ENCODE measurements around the gene ENOX1. TPM values are rescaled to one million over a fixed set of nuclear protein-coding genes. Genes with fewer than 3 reads are reported as not detected.

Gene ENOX1
- total RNA-seq, 1 experiment from 2014 or later: 0.26 TPM

DNA sequence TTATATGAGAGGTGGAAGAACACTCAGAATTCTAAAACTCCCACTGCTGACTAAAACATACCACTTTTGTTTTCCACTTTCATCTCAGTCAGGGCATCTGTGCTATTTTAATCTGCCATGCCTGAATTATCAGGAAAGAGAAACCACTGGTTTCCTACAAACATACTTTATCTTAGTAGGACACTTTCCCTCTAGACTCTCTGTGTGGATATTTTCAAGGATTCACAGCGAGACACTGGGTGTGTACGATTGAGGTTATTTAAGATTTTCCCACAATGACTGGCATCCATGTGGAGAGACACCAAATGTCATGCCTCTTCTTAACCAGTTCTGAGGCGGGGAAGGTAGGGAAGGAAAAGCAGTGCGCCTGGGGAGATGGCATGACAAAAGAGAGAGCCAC, 212.2 kb downstream of the ENOX1 start (continued):
- TF ChIP-seq, protein P1, sequence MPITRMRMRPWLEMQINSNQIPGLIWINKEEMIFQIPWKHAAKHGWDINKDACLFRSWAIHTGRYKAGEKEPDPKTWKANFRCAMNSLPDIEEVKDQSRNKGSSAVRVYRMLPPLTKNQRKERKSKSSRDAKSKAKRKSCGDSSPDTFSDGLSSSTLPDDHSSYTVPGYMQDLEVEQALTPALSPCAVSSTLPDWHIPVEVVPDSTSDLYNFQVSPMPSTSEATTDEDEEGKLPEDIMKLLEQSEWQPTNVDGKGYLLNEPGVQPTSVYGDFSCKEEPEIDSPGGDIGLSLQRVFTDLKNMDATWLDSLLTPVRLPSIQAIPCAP (CRISPR knock-in tag; IDR thresholded peaks at IDR 0.05): no peak
- TF ChIP-seq, protein P2, sequence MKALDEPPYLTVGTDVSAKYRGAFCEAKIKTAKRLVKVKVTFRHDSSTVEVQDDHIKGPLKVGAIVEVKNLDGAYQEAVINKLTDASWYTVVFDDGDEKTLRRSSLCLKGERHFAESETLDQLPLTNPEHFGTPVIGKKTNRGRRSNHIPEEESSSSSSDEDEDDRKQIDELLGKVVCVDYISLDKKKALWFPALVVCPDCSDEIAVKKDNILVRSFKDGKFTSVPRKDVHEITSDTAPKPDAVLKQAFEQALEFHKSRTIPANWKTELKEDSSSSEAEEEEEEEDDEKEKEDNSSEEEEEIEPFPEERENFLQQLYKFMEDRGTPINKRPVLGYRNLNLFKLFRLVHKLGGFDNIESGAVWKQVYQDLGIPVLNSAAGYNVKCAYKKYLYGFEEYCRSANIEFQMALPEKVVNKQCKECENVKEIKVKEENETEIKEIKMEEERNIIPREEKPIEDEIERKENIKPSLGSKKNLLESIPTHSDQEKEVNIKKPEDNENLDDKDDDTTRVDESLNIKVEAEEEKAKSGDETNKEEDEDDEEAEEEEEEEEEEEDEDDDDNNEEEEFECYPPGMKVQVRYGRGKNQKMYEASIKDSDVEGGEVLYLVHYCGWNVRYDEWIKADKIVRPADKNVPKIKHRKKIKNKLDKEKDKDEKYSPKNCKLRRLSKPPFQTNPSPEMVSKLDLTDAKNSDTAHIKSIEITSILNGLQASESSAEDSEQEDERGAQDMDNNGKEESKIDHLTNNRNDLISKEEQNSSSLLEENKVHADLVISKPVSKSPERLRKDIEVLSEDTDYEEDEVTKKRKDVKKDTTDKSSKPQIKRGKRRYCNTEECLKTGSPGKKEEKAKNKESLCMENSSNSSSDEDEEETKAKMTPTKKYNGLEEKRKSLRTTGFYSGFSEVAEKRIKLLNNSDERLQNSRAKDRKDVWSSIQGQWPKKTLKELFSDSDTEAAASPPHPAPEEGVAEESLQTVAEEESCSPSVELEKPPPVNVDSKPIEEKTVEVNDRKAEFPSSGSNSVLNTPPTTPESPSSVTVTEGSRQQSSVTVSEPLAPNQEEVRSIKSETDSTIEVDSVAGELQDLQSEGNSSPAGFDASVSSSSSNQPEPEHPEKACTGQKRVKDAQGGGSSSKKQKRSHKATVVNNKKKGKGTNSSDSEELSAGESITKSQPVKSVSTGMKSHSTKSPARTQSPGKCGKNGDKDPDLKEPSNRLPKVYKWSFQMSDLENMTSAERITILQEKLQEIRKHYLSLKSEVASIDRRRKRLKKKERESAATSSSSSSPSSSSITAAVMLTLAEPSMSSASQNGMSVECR (CRISPR knock-in tag; IDR thresholded peaks at IDR 0.05; ENCODE audit: borderline replicate concordance): no peak

DNA sequence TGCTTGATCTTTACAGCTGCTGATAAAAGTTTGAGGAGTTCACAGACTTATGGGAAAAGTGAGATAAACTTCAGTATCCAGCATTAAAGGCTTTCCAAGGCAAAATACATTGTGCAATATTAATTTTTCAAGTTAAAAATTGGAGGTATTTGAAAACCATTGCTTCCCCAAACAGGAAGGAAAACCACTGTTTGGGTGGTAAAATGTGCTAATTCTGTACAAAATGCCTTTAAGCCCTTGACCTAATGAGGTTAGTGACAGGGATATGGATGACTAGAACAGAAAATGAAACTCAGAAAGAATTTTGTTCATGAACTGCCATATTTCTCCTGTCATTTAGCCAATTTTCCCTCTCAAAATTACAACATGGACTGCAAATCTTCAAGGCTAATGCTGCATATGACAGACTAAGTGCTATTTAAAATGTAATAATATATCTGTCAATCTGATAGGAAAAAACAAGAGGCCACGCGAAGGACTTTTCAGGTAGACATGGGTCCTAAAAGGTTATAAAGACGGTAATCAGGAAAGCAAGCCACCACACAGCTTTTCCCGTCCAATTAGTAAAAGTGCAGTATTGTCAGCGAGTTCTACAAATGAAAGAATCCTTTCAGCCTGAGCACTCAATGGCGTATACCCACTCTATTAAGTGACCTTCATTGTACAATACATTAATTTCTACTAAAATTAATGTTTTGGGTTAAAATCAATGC, 212.8 kb downstream of the ENOX1 start:
- Mint-ChIP-seq H3K36me3 (no peaks in the 10 kb centered on the region), H3K4me3 (no peak overlapping the region), H3K27me3 (ENCODE audit: low read depth) (no peaks in the 10 kb centered on the region), H3K4me1 (peaks cover 15% of the 10 kb centered on the region), H3K27ac (no peak overlapping the region), H3K9me3 (0 out of 2 replicates have a peak, but pooled peaks cover 3% of the 10 kb centered on the region)
- ChIA-PET POLR2A (no interaction called here), CTCF (no interaction called here)
- ATAC-seq: no peak
- no peak for DNase-seq (ENCODE audit: low spot score)
- TF ChIP-seq TEAD4 (CRISPR knock-in tag; IDR thresholded peaks at IDR 0.05): no peak
- TF ChIP-seq CREB1 (CRISPR knock-in tag; IDR thresholded peaks at IDR 0.05): no peak
- no peak for TF ChIP-seq FOXJ3 (CRISPR knock-in tag; IDR thresholded peaks at IDR 0.05; ENCODE audit: borderline replicate concordance)
- no peak for TF ChIP-seq NFYB (CRISPR knock-in tag; conservative IDR thresholded peaks at IDR 0.05; ENCODE audit: low read depth)
- TF ChIP-seq, protein P2 (CRISPR knock-in tag; IDR thresholded peaks at IDR 0.05; ENCODE audit: borderline replicate concordance): no peak
- TF ChIP-seq, protein P3, sequence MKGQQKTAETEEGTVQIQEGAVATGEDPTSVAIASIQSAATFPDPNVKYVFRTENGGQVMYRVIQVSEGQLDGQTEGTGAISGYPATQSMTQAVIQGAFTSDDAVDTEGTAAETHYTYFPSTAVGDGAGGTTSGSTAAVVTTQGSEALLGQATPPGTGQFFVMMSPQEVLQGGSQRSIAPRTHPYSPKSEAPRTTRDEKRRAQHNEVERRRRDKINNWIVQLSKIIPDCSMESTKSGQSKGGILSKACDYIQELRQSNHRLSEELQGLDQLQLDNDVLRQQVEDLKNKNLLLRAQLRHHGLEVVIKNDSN (CRISPR knock-in tag; IDR thresholded peaks at IDR 0.05): no peak
- no peak for TF ChIP-seq SMAD4 (CRISPR knock-in tag; IDR thresholded peaks at IDR 0.05)
- TF ChIP-seq, protein P4, sequence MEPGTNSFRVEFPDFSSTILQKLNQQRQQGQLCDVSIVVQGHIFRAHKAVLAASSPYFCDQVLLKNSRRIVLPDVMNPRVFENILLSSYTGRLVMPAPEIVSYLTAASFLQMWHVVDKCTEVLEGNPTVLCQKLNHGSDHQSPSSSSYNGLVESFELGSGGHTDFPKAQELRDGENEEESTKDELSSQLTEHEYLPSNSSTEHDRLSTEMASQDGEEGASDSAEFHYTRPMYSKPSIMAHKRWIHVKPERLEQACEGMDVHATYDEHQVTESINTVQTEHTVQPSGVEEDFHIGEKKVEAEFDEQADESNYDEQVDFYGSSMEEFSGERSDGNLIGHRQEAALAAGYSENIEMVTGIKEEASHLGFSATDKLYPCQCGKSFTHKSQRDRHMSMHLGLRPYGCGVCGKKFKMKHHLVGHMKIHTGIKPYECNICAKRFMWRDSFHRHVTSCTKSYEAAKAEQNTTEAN (CRISPR knock-in tag; IDR thresholded peaks at IDR 0.05): no peak
- no peak for TF ChIP-seq RELA (CRISPR knock-in tag; IDR thresholded peaks at IDR 0.05; ENCODE audit: borderline replicate concordance)
- TF ChIP-seq ZNF219 (CRISPR knock-in tag; IDR thresholded peaks at IDR 0.05; ENCODE audit: borderline replicate concordance): no peak
- no peak for TF ChIP-seq TEAD1 (CRISPR knock-in tag; IDR thresholded peaks at IDR 0.05)
- TF ChIP-seq, protein P5, sequence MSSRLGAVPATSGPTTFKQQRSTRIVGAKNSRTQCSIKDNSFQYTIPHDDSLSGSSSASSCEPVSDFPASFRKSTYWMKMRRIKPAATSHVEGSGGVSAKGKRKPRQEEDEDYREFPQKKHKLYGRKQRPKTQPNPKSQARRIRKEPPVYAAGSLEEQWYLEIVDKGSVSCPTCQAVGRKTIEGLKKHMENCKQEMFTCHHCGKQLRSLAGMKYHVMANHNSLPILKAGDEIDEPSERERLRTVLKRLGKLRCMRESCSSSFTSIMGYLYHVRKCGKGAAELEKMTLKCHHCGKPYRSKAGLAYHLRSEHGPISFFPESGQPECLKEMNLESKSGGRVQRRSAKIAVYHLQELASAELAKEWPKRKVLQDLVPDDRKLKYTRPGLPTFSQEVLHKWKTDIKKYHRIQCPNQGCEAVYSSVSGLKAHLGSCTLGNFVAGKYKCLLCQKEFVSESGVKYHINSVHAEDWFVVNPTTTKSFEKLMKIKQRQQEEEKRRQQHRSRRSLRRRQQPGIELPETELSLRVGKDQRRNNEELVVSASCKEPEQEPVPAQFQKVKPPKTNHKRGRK (CRISPR knock-in tag; IDR thresholded peaks at IDR 0.05; ENCODE audit: borderline replicate concordance): no peak
- no peak for TF ChIP-seq ZNF263 (CRISPR knock-in tag; IDR thresholded peaks at IDR 0.05; ENCODE audit: low read depth)
- TF ChIP-seq, protein P6, sequence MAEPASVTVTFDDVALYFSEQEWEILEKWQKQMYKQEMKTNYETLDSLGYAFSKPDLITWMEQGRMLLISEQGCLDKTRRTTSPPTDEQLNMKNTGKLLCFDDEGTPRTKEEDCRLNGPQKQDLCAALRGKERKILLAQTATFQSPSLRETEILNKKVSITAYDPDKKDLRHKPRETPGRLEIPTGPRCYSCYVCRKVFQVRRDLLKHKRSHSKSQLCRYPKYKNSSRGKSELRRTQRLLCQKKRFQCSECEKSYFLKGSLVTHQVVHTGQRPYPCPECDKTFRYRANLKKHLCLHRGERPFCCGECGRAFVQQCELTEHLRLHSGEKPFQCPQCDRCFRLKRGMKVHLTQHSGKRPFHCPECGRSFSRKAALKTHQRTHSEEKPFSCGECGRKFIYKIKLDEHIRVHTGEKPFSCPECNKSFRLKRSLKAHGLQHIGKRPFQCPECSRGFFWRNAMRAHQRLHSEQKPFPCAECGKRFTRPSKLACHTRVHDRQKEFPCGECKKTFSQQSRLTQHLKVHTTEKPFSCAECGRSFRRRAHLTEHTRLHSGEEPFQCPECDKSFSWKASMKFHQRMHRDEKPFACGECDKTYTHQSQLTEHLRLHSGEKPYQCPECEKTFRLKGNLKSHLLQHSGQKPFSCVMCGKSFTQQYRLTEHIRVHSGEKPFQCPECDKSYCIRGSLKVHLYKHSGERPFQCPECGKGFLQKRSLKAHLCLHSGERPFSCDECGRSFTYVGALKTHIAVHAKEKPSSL (CRISPR knock-in tag; conservative IDR thresholded peaks at IDR 0.05): no peak
